Measurements from ENCODE around the gene OLA1. TPM values are rescaled to one million over a fixed set of nuclear protein-coding genes. Genes with fewer than 3 reads are reported as not detected.

OLA1 gene
- total and polyA plus RNA-seq, 2 of the 13 experiments (the other 11 are each of a cell fraction or from before 2014, with no cell fraction given), result 153 to 241 TPM

DNA sequence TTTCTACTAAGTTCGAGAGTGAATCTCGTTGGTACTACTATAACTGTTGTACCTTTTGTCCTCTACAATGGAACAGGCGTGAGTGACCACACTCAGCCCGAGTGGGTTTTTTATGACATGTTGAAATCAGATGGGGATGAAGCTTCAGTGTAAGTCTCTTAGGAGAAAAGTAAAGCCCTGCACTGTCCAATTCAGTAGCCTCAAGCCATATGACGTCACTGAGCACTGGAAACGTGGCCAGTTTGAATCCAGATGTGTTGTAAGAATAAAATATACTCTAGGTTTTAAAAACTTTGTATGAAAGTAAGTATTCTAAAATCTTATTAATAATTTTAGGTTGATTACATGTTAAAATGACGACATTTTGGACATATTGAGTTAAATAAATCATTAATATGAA is 181.5 kb downstream of the OLA1 start:
- DNase-seq (ENCODE audit: low spot score), result no peak
- intact Hi-C loops (cut with micrococcal nuclease; ENCODE audit: unreplicated experiment), result no loop called here
- Histone ChIP-seq H3K4me1 (ENCODE audit: insufficient read depth, low read length) (no peaks in the 10 kb centered on the region), H3K4me2 (ENCODE audit: low read depth, low read length) (no peak overlapping the region), H3K36me3 (replicated peaks in 1 of 2; ENCODE audit: control insufficient read depth in 1 of 2, insufficient read depth in 2 of 2, low read length in 2 of 2) (no peaks in the 10 kb centered on the region), H3K27me3 (ENCODE audit: control insufficient read depth in 1 of 2, insufficient read depth in 2 of 2, low read length in 2 of 2) (no peaks in the 10 kb centered on the region), H4K20me1 (ENCODE audit: insufficient read depth, low read length) (no peaks in the 10 kb centered on the region), H3K9ac (ENCODE audit: insufficient read depth, low read depth, low read length) (no peak overlapping the region), H3K79me2 (ENCODE audit: insufficient read depth, low read length) (no peaks in the 10 kb centered on the region), H3K27ac (ENCODE audit: extremely low read length, insufficient read depth, low read length) (no peak overlapping the region), H2AFZ (ENCODE audit: low read length) (no peak overlapping the region), H3K4me3 (replicated peaks in 1 of 3; ENCODE audit: insufficient read depth in 1 of 3, low read depth in 2 of 3, low read length in 3 of 3) (no peak overlapping the region), H3K9me3 (ENCODE audit: low read length) (no peaks in the 10 kb centered on the region)
- ChIA-PET CTCF (ENCODE audit: low intra/inter-chr PET ratio, low total read pairs) (no interaction called here), POLR2A (no interaction called here)
- 53% methylated on average over 7 of the region's 7 CpGs for WGBS (ENCODE audit: low lambda C conversion rate)
- peak; percentile 49 for FAIRE-seq
- BruUV-seq (replicated peaks), result no TSS peak
- no peak for TF ChIP-seq HHEX (CRISPR knock-in tag; IDR thresholded peaks at IDR 0.05)
- peak; percentile 92 for TF ChIP-seq CREB1 (IDR thresholded peaks at IDR 0.05)
- TF ChIP-seq CREB1 (CRISPR knock-in tag; IDR thresholded peaks at IDR 0.05), result no peak
- TF ChIP-seq, protein P1, sequence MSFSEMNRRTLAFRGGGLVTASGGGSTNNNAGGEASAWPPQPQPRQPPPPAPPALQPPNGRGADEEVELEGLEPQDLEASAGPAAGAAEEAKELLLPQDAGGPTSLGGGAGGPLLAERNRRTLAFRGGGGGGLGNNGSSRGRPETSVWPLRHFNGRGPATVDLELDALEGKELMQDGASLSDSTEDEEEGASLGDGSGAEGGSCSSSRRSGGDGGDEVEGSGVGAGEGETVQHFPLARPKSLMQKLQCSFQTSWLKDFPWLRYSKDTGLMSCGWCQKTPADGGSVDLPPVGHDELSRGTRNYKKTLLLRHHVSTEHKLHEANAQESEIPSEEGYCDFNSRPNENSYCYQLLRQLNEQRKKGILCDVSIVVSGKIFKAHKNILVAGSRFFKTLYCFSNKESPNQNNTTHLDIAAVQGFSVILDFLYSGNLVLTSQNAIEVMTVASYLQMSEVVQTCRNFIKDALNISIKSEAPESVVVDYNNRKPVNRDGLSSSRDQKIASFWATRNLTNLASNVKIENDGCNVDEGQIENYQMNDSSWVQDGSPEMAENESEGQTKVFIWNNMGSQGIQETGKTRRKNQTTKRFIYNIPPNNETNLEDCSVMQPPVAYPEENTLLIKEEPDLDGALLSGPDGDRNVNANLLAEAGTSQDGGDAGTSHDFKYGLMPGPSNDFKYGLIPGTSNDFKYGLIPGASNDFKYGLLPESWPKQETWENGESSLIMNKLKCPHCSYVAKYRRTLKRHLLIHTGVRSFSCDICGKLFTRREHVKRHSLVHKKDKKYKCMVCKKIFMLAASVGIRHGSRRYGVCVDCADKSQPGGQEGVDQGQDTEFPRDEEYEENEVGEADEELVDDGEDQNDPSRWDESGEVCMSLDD (CRISPR knock-in tag; IDR thresholded peaks at IDR 0.05; ENCODE audit: borderline replicate concordance), result no peak
- TF ChIP-seq ZNF136 (CRISPR knock-in tag; IDR thresholded peaks at IDR 0.05; ENCODE audit: low read depth), result no peak
- TF ChIP-seq GATAD2A (CRISPR knock-in tag; IDR thresholded peaks at IDR 0.05), result no peak
- TF ChIP-seq ATF7 (IDR thresholded peaks at IDR 0.05), result peak; percentile 82
- TF ChIP-seq ATF7 (CRISPR knock-in tag; IDR thresholded peaks at IDR 0.05), result no peak
- in situ Hi-C loops (cut with HindIII; ENCODE audit: extremely low pct_ligation_motif_present, low pct_unique_long_range_greater_than_20kb), result no loop called here
- no peak for ATAC-seq

All from HepG2 (cell line).